ENCODE results near the gene RHOBTB3.

DNA sequence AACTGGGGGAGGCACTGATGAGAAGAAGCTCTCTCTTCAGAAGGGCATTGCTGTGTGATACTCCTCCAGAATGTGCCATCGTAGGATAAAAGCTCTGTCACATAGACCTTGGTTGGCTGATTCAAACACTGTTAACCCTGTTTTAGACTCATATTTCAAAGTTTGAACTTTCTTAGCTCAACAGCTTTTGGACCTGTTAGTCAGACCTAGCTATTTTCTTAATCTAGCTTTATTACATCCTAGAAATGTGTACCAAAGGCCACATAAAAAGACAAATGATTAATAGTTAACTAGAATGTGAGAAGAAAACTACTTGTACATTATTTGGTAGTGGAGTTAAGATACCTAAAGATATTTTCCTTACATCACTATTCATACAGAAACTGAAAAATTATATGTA, 4.3 kb downstream of the RHOBTB3 start:
- TF ChIP-seq, protein P1, sequence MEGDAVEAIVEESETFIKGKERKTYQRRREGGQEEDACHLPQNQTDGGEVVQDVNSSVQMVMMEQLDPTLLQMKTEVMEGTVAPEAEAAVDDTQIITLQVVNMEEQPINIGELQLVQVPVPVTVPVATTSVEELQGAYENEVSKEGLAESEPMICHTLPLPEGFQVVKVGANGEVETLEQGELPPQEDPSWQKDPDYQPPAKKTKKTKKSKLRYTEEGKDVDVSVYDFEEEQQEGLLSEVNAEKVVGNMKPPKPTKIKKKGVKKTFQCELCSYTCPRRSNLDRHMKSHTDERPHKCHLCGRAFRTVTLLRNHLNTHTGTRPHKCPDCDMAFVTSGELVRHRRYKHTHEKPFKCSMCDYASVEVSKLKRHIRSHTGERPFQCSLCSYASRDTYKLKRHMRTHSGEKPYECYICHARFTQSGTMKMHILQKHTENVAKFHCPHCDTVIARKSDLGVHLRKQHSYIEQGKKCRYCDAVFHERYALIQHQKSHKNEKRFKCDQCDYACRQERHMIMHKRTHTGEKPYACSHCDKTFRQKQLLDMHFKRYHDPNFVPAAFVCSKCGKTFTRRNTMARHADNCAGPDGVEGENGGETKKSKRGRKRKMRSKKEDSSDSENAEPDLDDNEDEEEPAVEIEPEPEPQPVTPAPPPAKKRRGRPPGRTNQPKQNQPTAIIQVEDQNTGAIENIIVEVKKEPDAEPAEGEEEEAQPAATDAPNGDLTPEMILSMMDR (IDR thresholded peaks at IDR 0.05; ENCODE audit: insufficient read depth, low read depth, low read length): no peak
- TF ChIP-seq EZH2 (IDR thresholded peaks at IDR 0.05; ENCODE audit: insufficient read depth, low read length): no peak

Data from astrocyte (in vitro differentiated cells and primary cell).